GM18507 (cell line): Measurements from ENCODE around the gene TRIM2.

Source experiments
- DNase-seq: peaks from one replicate; pipeline ENCODE4 v3.0.0; 2011; ENCODE audit warnings: low read depth; ENCODE audit not compliant: insufficient read length; ENCODE audit errors: extremely low spot score
- FAIRE-seq: peaks from 2 replicates; lab custom pipeline; 2011; peaks lifted over from hg19 to GRCh38; lab: Jason Lieb, UNC

The TRIM2 gene

GRCh38 chr4:153267890-153268289 is 63.6 kb downstream of the TRIM2 start:
- FAIRE-seq = no peak
- no peak for DNase-seq

- FAIRE-seq (no peak), DNase-seq (no peak)
Measured at GRCh38 chr4:153268295-153268694, 64.1 kb downstream of the TRIM2 start.

GRCh38 chr4:153269218-153269990 is 65.2 kb downstream of the TRIM2 start:
- FAIRE-seq (no peak), DNase-seq (no peak)

- no peak for DNase-seq
- no peak for FAIRE-seq
Measured at GRCh38 chr4:153270361-153270760, 66.1 kb downstream of the TRIM2 start.

- no peak for FAIRE-seq
- no peak for DNase-seq
Measured at GRCh38 chr4:153271820-153272219, 67.6 kb downstream of the TRIM2 start.

GRCh38 chr4:153273751-153274150 is 69.5 kb downstream of the TRIM2 start:
- FAIRE-seq (no peak), DNase-seq (no peak)

GRCh38 chr4:153274967-153275366 is 70.7 kb downstream of the TRIM2 start:
- DNase-seq (no peak), FAIRE-seq (no peak)

- FAIRE-seq = no peak
- no peak for DNase-seq
Measured at GRCh38 chr4:153275380-153276276, 71.4 kb downstream of the TRIM2 start.

- DNase-seq = no peak
- FAIRE-seq = no peak
Measured at GRCh38 chr4:153276971-153277370, 72.7 kb downstream of the TRIM2 start.

- FAIRE-seq (no peak), DNase-seq (no peak)
Measured at GRCh38 chr4:153281476-153281875, 77.2 kb downstream of the TRIM2 start.

- DNase-seq = no peak
- no peak for FAIRE-seq
Measured at GRCh38 chr4:153282023-153282422, 77.8 kb downstream of the TRIM2 start.

- FAIRE-seq = no peak
- no peak for DNase-seq
Measured at GRCh38 chr4:153283260-153283659, 79.0 kb downstream of the TRIM2 start.

- DNase-seq (no peak), FAIRE-seq (no peak)
Measured at GRCh38 chr4:153290134-153290533, 85.9 kb downstream of the TRIM2 start.

GRCh38 chr4:153291562-153291961 is 87.3 kb downstream of the TRIM2 start:
- FAIRE-seq (no peak), DNase-seq (no peak)

GRCh38 chr4:153292897-153293741 is 88.9 kb downstream of the TRIM2 start:
- FAIRE-seq = no peak
- no peak for DNase-seq

- FAIRE-seq (no peak), DNase-seq (no peak)
Measured at GRCh38 chr4:153293742-153294057, 89.5 kb downstream of the TRIM2 start.

- no peak for FAIRE-seq
- no peak for DNase-seq
Measured at GRCh38 chr4:153294631-153295030, 90.4 kb downstream of the TRIM2 start.

- no peak for FAIRE-seq
- DNase-seq = no peak
Measured at GRCh38 chr4:153295131-153295755, 91.0 kb downstream of the TRIM2 start.

- FAIRE-seq (no peak), DNase-seq (no peak)
Measured at GRCh38 chr4:153296040-153296823, 92.0 kb downstream of the TRIM2 start.
